Choroid plexus epithelial cell (primary cell): ENCODE measurements around the gene GYS1.
A peak's percentile ranks its signal among the peaks of the same experiment; 100 is the strongest.

ENCODE experiments used
- DNase-seq: peaks from one replicate; pipeline ENCODE4 v3.0.0-alpha.2; 2010; ENCODE audit warnings: low read depth
- H3K4me3 ChIP-seq: 2 replicates; pipeline ENCODE4 v1.5.1; 2011; ENCODE audit warnings: low read depth, mild to moderate bottlenecking, control low read depth, low read length, moderate library complexity
- CTCF ChIP-seq: conservative IDR thresholded peaks from 2 replicates; pipeline ENCODE4 v1.5.1; 2011; ENCODE audit warnings: low read depth, mild to moderate bottlenecking, control low read depth, inconsistent platforms, low read length, moderate library complexity

Gene GYS1

DNA sequence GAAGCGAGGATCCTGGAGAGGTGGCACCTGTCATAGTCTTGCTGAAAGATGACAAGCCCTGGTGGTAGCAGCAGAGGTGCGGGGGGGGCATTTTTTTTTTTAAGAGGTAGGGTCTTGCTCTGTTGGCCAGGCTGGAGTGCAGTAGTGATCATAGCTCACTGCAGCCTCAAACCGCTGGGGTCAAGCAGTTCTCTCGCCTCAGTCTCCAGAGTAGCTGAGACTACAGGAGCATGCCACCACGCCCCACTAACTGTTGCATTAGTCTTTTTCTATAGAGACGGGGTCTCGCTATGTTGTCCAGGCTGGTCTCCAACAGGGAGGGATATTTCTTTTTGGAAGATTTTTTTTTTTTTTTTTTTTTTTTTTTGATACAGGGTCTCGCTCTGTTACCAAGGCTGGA lies 35.1 kb downstream of the GYS1 start:
- no peak for TF ChIP-seq CTCF
- no peak for DNase-seq
- no peak overlapping the region for H3K4me3 ChIP-seq

DNA sequence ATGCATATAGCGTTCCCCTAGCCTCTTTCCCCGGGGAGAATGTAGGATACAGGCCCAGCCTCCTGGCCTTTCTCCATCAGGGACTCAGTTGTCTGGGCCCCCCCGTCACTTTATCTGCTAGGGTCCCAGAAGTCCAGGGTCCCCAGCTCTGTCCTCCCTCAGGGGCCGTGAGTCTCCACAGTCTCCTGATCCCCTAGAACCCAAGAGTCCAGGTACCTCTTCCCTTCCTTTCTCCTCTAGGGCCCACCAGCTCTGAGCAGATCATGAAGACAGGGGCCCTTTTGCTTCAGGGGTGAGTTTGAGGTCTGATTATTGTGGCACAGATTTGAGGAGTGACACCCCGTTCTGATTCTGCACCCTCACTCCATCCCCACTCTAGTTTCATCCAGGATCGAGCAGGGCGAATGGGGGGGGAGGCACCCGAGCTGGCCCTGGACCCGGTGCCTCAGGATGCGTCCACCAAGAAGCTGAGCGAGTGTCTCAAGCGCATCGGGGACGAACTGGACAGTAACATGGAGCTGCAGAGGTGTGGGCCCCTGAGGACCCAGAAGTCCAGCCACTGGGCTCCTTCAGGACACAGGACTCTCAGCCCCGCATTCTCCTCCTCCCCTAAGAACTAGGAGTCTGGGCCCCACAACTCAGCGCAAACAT lies 37.7 kb downstream of the GYS1 start:
- DNase-seq, result no peak
- TF ChIP-seq CTCF, result no peak
- peak overlapping the region; percentile 95 for H3K4me3 ChIP-seq

GRCh38 chr19:48954595-48955307 lies 38.4 kb downstream of the GYS1 start, which contains the start of gene BAX:
TSS of gene BAX (plus strand) at chr19:48954875. CDS start at chr19:48954929, 54 bp downstream.
- H3K4me3 ChIP-seq, result peak within 1 kb of the TSS; percentile 95
- TF ChIP-seq CTCF, result peak; percentile 9

DNA sequence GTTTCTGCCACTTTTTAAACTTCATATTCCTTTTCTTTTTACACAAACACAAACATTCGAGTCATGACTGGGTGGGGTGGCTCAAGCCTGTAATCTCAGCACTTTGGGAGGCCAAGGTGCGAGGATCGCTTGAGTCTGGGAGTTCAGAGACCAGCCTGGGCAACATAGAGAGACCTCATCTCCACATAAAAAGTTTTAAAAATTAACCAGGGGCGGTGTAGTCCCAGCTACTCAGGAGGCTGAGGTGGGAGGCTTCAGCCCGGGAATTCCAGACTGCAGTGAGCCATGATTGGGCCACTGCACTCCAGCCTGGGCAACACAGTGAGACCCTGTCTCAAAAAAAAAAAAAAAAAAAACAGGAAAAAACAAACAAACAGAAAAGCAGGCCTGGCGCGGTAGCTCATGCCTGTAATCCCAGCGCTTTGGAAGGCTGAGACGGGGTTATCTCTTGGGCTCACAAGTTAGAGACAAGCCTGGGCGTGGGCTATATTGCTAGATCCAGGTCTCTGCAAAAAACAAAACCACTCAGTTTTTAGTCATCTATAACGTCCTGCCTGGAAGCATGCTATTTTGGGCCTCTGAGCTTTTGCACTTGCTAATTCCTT lies 39.0 kb downstream of the GYS1 start:
- no peak for TF ChIP-seq CTCF
- DNase-seq, result no peak
- peak overlapping the region; percentile 95 for H3K4me3 ChIP-seq

More at GRCh38 chr19:48954595-48955307, 38.4 kb downstream of the GYS1 start, which contains the start of gene BAX:
- DNase-seq, result peak; percentile 98

- no peak overlapping the region for H3K4me3 ChIP-seq
- TF ChIP-seq CTCF, result no peak
- no peak for DNase-seq
These were observed 40.0 kb downstream of the GYS1 start for GRCh38 chr19:48953141-48953540.

DNA sequence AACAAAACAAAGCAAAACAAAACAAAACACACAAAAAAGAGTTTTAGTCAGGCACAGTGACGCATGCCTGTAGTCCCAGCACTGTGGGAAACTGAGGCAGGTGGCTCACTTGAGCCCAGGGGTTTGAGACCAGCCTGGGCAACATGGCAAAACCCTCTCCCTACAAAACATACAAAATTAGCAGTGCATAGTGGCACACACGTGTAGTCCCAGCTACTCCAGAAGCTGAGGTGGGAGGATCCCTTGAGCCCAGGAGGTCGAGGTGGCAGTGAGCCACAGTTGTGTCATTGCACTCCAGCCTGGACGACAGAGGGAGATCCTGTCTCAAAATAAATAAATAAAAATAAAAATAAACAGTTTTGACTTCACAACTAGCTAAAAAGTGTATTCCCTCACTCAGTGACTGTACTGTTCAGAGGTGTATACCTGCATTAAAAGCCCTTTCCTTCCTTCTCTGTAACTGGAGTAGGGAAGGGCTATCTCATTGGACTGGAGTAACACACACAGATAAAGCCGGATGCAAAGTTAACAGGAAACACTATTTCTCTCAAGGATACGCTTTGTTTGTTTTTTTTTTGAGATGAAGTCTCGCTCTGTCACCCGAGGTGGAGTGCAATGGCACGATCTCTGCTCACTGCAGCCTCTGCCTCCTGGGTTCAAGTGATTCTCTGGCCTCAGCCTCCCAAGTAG lies 42.1 kb downstream of the GYS1 start:
- H3K4me3 ChIP-seq, result no peak overlapping the region
- DNase-seq, result no peak
- no peak for TF ChIP-seq CTCF
